Measurements from ENCODE around the gene B4GALT7.
"Not testable (repeated sequence)": the region's sequence is repeated elsewhere in the genome, so short reads cannot be mapped to it uniquely, and the experiment has no call there.

Gene B4GALT7

GRCh38 chr5:177599731-177600507 is at the start of gene B4GALT7:
Gene B4GALT7, plus strand, starts transcription at chr5:177600132. Its CDS starts 79 bp downstream, at chr5:177600211.
- DNase-seq (ENCODE audit: low spot score) = peak; percentile 80

- DNase-seq (ENCODE audit: low spot score) = peak; percentile 65
Observed at GRCh38 chr5:177552839-177553455, 47.0 kb upstream of the B4GALT7 start.

GRCh38 chr5:177553671-177554429 is 46.1 kb upstream of the B4GALT7 start:
- peak; percentile 64 for DNase-seq (ENCODE audit: low spot score)

- DNase-seq (ENCODE audit: low spot score) = peak; percentile 97
Observed at GRCh38 chr5:177554474-177555111, 45.3 kb upstream of the B4GALT7 start, which contains the start of gene FAM193B. Gene FAM193B, minus strand, starts transcription at chr5:177554563. Its CDS starts 105 bp downstream, at chr5:177554458.

- no peak for DNase-seq (ENCODE audit: low spot score)
Observed at GRCh38 chr5:177555228-177555627, 44.7 kb upstream of the B4GALT7 start.

- no peak for DNase-seq (ENCODE audit: low spot score)
Observed at GRCh38 chr5:177555665-177556064, 44.3 kb upstream of the B4GALT7 start.

- DNase-seq (ENCODE audit: low spot score) = no peak
Observed at GRCh38 chr5:177557041-177557647, 42.8 kb upstream of the B4GALT7 start.

GRCh38 chr5:177557796-177558195 is 42.1 kb upstream of the B4GALT7 start:
- DNase-seq (ENCODE audit: low spot score) = no peak

GRCh38 chr5:177559446-177559941 is 40.4 kb upstream of the B4GALT7 start:
- not testable (repeated sequence) for DNase-seq (ENCODE audit: low spot score)

GRCh38 chr5:177565046-177565445 is 34.9 kb upstream of the B4GALT7 start:
- no peak for DNase-seq (ENCODE audit: low spot score)

GRCh38 chr5:177568326-177568725 is 31.6 kb upstream of the B4GALT7 start:
- no peak for DNase-seq (ENCODE audit: low spot score)

- DNase-seq (ENCODE audit: low spot score) = no peak
Observed at GRCh38 chr5:177569894-177570293, 30.0 kb upstream of the B4GALT7 start.

GRCh38 chr5:177575488-177575887 is 24.4 kb upstream of the B4GALT7 start:
- DNase-seq (ENCODE audit: low spot score) = no peak

- DNase-seq (ENCODE audit: low spot score) = no peak
Observed at GRCh38 chr5:177576169-177576568, 23.8 kb upstream of the B4GALT7 start.

- no peak for DNase-seq (ENCODE audit: low spot score)
Observed at GRCh38 chr5:177578316-177578715, 21.6 kb upstream of the B4GALT7 start.

GRCh38 chr5:177588413-177588909 is 11.5 kb upstream of the B4GALT7 start:
- no peak for DNase-seq (ENCODE audit: low spot score)

- no peak for DNase-seq (ENCODE audit: low spot score)
Observed at GRCh38 chr5:177590406-177590805, 9.5 kb upstream of the B4GALT7 start.

GRCh38 chr5:177591690-177592009 is 8.3 kb upstream of the B4GALT7 start:
- no peak for DNase-seq (ENCODE audit: low spot score)

GRCh38 chr5:177592010-177592834 is 7.7 kb upstream of the B4GALT7 start, which contains the start of gene TMED9:
Gene TMED9, plus strand, starts transcription at chr5:177592203. Its CDS starts 12 bp downstream, at chr5:177592215.
- peak; percentile 90 for DNase-seq (ENCODE audit: low spot score)

- no peak for DNase-seq (ENCODE audit: low spot score)
Observed at GRCh38 chr5:177592905-177593304, 7.0 kb upstream of the B4GALT7 start.
